NCI-H1417 (cell line): ENCODE measurements around the gene ITPKB.
A peak's percentile ranks its signal among the peaks of the same experiment; 100 is the strongest.
"Not testable (repeated sequence)": the region's sequence is repeated elsewhere in the genome, so short reads cannot be mapped to it uniquely, and the experiment has no call there.

Experiments
- DNase-seq, 3 experiments: peaks; one replicate each; lab custom pipeline; 2025; lab: John Stamatoyannopoulos, UW

Gene ITPKB

GRCh38 chr1:226730836-226731235 lies 8.2 kb downstream of the ITPKB start:
- DNase-seq: no peak

DNA sequence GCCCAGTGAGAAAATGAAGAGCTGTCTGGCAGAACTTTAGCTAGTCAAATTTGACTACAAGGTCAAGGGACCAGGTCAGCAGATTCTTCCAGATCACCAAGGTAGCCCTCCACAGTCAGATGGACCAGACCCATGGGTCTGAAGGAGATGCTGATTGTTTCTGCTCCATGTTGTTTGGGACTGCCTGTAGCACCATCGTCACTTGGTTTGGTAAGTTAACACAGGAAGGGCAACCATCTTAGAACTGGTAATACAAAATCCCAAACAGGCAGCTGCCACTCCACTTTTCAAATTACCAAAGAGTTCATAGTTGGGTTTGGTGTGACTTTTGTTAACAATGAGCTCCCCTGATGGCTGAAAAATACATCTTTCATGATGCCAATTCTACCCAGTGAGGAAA lies 9.0 kb downstream of the ITPKB start:
- no peak for DNase-seq

DNA sequence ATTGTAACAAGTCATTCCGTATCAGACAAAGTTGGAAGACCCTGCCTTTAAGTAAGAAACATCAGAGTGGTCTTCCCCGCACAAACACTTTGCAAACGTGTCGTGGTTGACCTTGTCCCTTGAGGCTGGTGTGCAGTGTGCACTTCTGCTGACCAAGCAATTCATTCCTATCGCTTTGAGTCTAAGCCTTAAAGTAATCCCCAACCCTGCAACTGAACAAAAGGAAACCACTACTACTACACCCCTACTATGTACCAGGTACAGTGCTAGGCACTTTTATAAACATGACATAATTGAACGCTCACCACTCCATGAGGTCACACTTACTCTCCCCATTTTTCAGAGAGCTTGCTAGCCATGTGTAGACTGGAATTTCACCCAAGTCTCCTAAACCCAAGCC lies 10.6 kb downstream of the ITPKB start:
- no peak for DNase-seq

DNA sequence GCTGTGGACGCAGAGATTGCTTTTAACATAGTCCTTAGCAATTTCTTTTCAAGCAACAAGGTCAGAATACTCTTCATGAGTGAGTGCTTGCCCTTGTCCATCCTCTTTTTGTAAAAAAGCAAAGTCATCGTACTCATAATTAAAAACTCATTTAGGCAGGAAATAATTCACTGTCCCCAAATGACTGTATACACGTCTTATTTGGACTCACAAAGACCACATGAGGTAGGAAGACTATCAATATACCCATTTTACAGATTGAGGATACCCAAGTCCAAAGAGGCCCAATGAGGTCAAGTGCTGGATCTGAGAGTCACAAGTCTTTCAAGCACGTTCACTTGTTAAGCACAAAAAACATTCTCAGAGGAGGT lies 13.2 kb downstream of the ITPKB start:
- no peak for DNase-seq

GRCh38 chr1:226723657-226724532 lies 15.2 kb downstream of the ITPKB start:
- DNase-seq: peak; percentile 71 to 94 (median 77)

DNA sequence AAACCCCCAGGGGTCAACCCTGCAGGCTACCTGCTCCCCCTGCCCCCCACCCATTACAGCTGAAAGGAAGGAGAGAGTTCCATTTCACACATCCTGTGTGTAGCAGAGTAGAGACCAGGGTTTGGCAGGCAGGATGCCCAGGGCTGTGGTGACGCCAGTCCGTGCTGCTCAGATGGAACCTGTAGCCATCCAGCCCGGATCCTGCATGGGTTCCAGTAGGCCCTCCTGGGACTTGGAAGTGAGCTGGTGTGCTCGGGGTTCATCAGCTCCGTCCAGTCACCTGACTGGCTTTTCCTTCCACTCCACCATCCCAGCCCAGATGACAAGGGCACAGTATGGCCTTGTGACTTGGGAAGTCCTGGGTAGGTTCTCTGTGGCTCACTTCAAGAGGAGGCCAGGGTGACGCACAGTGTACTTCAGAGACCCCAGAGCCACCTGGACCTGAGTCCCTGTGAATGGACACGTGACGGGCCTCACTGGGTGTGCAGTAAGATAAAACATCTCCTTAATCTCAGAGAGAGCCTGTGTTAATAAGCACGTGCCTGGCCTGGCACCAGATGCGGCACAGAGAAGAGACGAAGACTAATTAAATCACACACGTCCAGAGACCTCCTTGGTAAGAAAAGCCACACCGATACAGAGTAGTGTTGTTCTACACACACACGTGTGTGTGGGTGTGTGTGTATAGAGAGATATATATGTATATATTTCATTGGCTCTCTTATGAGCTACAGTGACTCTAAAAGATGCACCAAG lies 16.0 kb downstream of the ITPKB start:
- peak in 2 of 3 experiments; percentile 58 to 86 for DNase-seq

- DNase-seq: peak; percentile 42 to 66 (median 53)
These were observed 16.7 kb downstream of the ITPKB start for GRCh38 chr1:226722240-226722900.

GRCh38 chr1:226720574-226720973 lies 18.5 kb downstream of the ITPKB start:
- DNase-seq: not testable (repeated sequence)

GRCh38 chr1:226719596-226720387 lies 19.3 kb downstream of the ITPKB start:
- DNase-seq: no peak

DNA sequence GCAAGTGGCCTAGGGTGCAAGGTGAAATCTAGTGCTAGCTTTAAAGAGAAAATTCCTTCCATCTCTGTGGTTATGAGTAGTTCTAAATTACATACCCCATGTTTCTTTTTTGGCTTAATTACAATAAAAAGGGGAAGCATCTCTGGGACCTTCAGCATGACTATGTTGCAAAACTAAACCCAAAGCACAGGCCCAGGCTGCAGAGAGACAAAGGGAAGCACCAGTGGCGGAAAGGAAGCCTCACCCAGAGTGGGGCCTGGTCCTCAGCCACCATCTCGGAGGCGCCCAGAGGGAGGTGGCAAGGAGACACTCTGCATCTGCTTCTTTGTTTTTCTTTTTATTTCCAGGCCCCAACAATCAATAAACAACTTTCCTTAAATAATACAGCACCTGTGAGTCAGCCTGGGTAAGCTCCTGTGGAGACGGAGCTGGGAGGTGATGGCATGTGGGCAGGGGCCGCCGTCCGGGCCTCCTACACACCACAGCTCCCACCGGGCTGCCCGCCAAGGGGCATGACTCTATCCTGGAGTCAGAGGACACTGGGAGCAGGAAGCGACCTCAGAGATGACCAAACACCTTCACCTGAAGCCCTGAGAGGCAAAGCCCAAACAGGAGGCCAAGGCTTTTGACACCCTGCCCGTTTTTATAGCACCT lies 21.7 kb downstream of the ITPKB start:
- DNase-seq: no peak

GRCh38 chr1:226716577-226716976 lies 22.5 kb downstream of the ITPKB start:
- DNase-seq: no peak

DNA sequence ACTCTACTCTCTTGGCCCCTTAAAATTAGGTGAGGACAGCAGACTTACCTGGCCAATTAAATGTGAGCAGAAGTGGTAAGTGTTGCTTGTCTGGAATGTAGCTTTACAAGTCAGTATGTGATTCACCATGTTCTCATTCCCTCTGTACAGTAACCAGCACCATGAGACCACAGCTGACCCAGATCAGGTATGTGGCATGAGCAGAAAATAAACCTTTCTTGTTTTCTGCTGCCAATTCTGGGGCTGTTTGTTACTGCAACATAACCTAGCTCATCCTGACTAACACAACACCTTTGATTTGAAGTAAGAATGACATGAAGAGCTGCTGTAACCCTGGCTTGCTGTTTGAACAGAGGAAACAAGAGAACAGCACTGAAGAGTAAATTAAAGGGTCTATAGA lies 24.9 kb downstream of the ITPKB start:
- no peak for DNase-seq

GRCh38 chr1:226712742-226713419 lies 26.2 kb downstream of the ITPKB start:
- no peak for DNase-seq

DNA sequence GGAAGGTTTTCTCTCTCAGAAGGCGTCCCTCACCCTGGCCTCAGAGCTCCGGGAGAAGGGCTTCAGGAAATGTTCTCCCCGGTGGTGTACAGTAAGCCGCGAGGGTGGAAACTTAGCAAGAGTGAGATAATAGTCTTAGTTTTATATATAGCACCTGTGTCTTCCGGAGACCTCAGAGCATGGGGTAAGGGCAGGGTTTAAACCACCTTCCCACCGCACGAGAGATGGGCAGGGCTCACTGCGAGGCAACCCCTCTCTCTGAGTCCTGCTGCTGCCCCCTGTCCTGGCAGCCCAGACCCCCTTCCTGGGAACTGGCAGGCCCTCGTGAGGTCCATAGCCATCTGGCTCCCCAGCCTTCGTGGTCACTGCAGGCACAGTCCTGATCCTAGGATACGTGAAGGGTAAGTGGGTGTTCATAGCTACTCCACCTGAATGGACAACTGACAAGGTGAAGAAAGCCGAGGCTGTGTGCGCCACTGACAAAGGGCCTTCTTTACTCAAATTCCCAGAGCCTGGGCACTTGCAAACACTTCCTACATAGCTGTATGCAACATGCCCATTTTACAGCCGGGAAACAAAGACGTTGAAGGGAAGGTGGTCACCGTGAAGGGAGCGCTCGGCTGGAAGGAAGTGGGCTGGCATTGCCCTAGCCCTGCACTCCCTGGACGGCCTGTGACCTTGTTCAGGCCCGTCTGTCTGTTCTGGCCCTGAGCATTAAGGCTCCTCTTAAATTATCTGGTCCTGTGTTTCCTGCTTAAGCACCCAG lies 26.9 kb downstream of the ITPKB start:
- DNase-seq: no peak

DNA sequence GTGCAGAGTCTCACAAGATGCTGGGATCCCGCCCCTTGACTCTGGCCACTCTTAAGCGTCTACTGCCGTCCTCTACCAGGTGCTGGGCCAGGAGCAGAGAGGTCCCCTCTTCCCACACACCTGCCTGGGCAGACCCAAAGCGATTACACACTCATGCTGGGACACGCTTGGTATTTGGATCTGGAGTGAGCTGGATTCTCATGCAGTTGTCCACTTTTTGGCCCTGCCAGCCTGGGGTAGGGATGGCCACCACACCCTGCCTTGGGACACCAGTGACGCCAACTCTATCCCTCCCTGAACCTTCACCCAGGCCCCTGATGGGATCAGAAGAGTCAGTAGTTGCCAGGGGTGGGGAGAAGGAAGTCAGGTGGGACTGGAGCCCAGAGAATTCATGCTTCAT lies 28.6 kb downstream of the ITPKB start:
- DNase-seq: no peak

DNA sequence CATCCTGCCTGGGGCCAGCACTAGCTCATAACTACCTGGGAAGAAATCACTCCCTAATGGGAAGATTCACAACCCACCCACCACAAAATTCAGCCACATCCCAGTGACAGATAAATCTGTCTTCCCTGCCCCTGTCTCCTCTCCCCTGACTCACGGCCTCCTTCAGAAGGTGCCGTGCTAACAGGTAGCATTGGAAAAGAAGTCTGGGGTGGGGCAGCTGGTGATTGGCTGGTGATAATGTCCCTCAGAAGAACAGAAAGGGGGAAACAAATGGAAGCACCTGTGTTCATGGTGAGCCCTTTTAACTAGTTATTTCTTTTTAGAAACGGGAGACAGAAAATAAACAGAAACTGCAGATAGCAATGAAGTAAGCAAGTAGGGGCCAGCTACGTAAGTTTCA lies 29.1 kb downstream of the ITPKB start:
- no peak for DNase-seq

GRCh38 chr1:226708967-226709396 lies 30.1 kb downstream of the ITPKB start:
- no peak for DNase-seq

- DNase-seq: peak in 2 of 3 experiments; percentile 11 to 32
These were observed 30.7 kb downstream of the ITPKB start for GRCh38 chr1:226708342-226708780.

DNA sequence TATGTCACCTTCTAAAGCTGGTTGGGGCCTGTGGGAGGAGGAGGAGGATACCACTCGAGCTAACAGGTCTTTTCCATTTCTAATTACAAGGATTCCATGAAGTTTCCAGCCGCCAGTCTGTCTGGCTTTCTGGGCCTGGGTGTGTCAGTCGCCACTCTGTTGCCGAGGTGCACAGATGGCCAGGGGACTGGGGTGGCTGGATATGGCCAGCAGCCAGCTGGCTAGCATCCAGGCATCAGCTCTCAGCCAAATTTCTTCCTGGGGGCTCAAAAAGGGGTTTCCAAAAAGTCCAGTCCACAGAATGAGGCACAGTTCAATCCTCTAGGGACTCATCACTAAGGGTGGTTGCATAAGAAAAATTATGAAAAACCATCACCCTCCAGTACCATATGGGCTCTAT lies 32.4 kb downstream of the ITPKB start:
- DNase-seq: peak in 1 of 3 experiments; percentile 5
